Endodermal cell (in vitro differentiated cells): Measurements from ENCODE around the gene PTH2. TPM values are rescaled to one million over a fixed set of nuclear protein-coding genes. Genes with fewer than 3 reads are reported as not detected.

Experiments used
- DNase-seq: peaks from one replicate; pipeline ENCODE4 v3.0.0-alpha.2; 2017
- H3K27ac ChIP-seq: 2 replicates; pipeline ENCODE4 v1.5.1; 2013; ENCODE audit warnings: mild to moderate bottlenecking, low read depth, low read length, moderate library complexity
- H3K27me3 ChIP-seq: 2 replicates; pipeline ENCODE4 v1.6.1; 2013; ENCODE audit warnings: mild to moderate bottlenecking, low read length, moderate library complexity; ENCODE audit not compliant: insufficient read depth, control insufficient read depth, poor library complexity, severe bottlenecking
- H3K36me3 ChIP-seq: 2 replicates; pipeline ENCODE4 v1.7.0; 2013; ENCODE audit warnings: mild to moderate bottlenecking, low read length, moderate library complexity; ENCODE audit not compliant: control insufficient read depth, insufficient read depth
- H3K4me1 ChIP-seq: one replicate; pipeline ENCODE4 v1.7.0; 2013; ENCODE audit warnings: low read length; ENCODE audit not compliant: control insufficient read depth, insufficient read depth
- H3K4me3 ChIP-seq: 2 replicates; pipeline ENCODE4 v1.5.1; 2013; ENCODE audit warnings: mild to moderate bottlenecking, low read length, moderate library complexity
- H3K9ac ChIP-seq: 2 replicates; pipeline ENCODE4 v1.6.1; 2013; ENCODE audit warnings: mild to moderate bottlenecking, low read length, moderate library complexity; ENCODE audit not compliant: poor library complexity, severe bottlenecking; ENCODE audit errors: extremely low read depth
- H3K9me3 ChIP-seq: 2 replicates; pipeline ENCODE4 v1.6.1; 2013; ENCODE audit warnings: mild to moderate bottlenecking, low read length, moderate library complexity; ENCODE audit not compliant: control insufficient read depth
- H3K27ac Mint-ChIP-seq: 2 replicates; pipeline ENCODE4 v1.8.0; 2020; ENCODE audit warnings: mixed read lengths
- H3K27me3 Mint-ChIP-seq: 2 replicates; pipeline ENCODE4 v1.8.0; 2021; ENCODE audit warnings: mild to moderate bottlenecking, mixed read lengths; ENCODE audit not compliant: insufficient read depth
- H3K36me3 Mint-ChIP-seq: 2 replicates; pipeline ENCODE4 v1.8.0; 2020; ENCODE audit warnings: low read depth, mixed read lengths
- H3K4me1 Mint-ChIP-seq: 2 replicates; pipeline ENCODE4 v1.8.0; 2020; ENCODE audit warnings: mixed read lengths
- H3K4me3 Mint-ChIP-seq: 2 replicates; pipeline ENCODE4 v1.8.0; 2020; ENCODE audit warnings: mild to moderate bottlenecking, moderate library complexity, mixed read lengths
- H3K9me3 Mint-ChIP-seq: 2 replicates; pipeline ENCODE4 v1.8.0; 2020; ENCODE audit warnings: mild to moderate bottlenecking, mixed read lengths
- WGBS, 2 experiments: methylation state at CpG; one replicate each; pipeline versions ENCODE4 v1.1.5 to v1.1.7; 2013; ENCODE audit warnings: missing lambda C conversion rate in 2 of 2, mixed read lengths in 1 of 2; ENCODE audit not compliant: insufficient coverage in 1 of 2, insufficient read length in 1 of 2; 5-methylcytosine and 5-hydroxymethylcytosine counted together
- total RNA-seq, 2 donors: library from RNA; stranded (reverse); fragmentation: NEBNext Ultra II Directional in 1 of 2; extraction: Animal tissue kit (Norgen Biotek cat#: 25700) in 1 of 2; gene quantifications; 2 replicates in 1 of 2; 3 replicates in 1 of 2; pipeline ENCODE4 v1.2.1, GENCODE V29; 2021
- TF ChIP-seq, protein P1 (sequence below): fragments of 200-600 bp; sonication (generic); conservative IDR thresholded peaks from 2 replicates; pipeline ENCODE4 v1.5.0; 2021; ENCODE audit warnings: antibody characterized with exemption, mild to moderate bottlenecking

The PTH2 gene
- total RNA-seq, 2 donors from 2014 or later, result not detected

DNA sequence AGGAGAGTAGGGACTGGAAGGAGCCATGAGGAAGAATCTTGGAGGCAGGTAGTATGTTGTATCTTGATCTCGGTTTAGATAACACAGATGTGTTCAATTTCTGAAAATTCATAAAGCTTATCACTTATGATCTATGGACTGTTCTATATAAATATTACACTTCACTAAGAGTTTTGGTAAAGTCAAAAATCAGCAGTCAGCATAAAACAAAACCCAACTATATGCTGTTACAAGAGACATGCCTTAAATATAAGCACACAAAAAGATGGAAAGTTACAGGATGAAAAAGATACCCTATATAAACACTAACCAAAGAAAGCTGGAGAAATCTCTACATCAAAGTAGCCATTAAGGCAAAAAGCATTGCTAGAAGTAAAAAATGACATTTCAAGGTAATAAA, 39.6 kb downstream of the PTH2 start:
- Histone ChIP-seq H3K4me3 (no peak overlapping the region), H3K9me3 (peaks cover 10% of the 10 kb centered on the region), H3K27ac (no peak overlapping the region), H3K27me3 (no peaks in the 10 kb centered on the region), H3K36me3 (no peaks in the 10 kb centered on the region), H3K9ac (no peak overlapping the region), H3K4me1 (no peaks in the 10 kb centered on the region)
- no CpG with 5 or more reads among the region's 1 CpG for whole genome bisulfite sequencing, 2 experiments
- peaks cover 20% of the 10 kb centered on the region for H3K9me3 Mint-ChIP-seq
- no peaks in the 10 kb centered on the region for H3K36me3 Mint-ChIP-seq
- DNase-seq, result no peak
- TF ChIP-seq, protein P1, sequence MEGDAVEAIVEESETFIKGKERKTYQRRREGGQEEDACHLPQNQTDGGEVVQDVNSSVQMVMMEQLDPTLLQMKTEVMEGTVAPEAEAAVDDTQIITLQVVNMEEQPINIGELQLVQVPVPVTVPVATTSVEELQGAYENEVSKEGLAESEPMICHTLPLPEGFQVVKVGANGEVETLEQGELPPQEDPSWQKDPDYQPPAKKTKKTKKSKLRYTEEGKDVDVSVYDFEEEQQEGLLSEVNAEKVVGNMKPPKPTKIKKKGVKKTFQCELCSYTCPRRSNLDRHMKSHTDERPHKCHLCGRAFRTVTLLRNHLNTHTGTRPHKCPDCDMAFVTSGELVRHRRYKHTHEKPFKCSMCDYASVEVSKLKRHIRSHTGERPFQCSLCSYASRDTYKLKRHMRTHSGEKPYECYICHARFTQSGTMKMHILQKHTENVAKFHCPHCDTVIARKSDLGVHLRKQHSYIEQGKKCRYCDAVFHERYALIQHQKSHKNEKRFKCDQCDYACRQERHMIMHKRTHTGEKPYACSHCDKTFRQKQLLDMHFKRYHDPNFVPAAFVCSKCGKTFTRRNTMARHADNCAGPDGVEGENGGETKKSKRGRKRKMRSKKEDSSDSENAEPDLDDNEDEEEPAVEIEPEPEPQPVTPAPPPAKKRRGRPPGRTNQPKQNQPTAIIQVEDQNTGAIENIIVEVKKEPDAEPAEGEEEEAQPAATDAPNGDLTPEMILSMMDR, result no peak
- no peaks in the 10 kb centered on the region for H3K4me1 Mint-ChIP-seq
- no peak overlapping the region for H3K4me3 Mint-ChIP-seq
- H3K27ac Mint-ChIP-seq, result no peak overlapping the region
- H3K27me3 Mint-ChIP-seq, result peaks cover 20% of the 10 kb centered on the region

DNA sequence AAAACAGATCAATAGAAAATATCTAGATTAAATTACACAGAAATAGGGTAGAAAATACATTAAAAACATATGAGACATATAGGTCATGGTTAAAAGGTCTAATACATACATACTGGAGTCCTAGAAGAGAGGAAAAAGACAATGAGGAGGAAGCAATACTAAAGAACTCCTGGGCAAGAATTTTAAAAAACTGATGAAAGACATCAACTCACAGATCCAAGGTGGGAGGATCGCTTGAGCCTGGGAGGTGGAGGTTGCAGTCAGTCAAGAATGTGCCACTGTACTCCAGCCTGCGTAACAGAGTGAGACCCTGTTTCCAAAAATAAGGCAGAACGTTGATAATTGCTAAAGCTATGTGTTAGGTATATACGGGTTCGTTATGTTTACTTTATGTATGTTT, 40.6 kb downstream of the PTH2 start:
- H3K27me3 ChIP-seq, result no peaks in the 10 kb centered on the region
- no peak overlapping the region for H3K4me3 ChIP-seq
- Mint-ChIP-seq H3K4me3 (no peak overlapping the region), H3K4me1 (no peaks in the 10 kb centered on the region), H3K27ac (no peak overlapping the region), H3K9me3 (peaks cover 19% of the 10 kb centered on the region), H3K27me3 (peaks cover 13% of the 10 kb centered on the region), H3K36me3 (no peaks in the 10 kb centered on the region)
- peaks cover 10% of the 10 kb centered on the region for H3K9me3 ChIP-seq
- TF ChIP-seq, protein P1, result no peak
- H3K4me1 ChIP-seq, result no peaks in the 10 kb centered on the region
- H3K9ac ChIP-seq, result no peak overlapping the region
- no peak overlapping the region for H3K27ac ChIP-seq
- H3K36me3 ChIP-seq, result no peaks in the 10 kb centered on the region
- DNase-seq, result no peak
- WGBS, 2 experiments, result 72 to 97% methylated on average over 3 of the region's 5 CpGs

DNA sequence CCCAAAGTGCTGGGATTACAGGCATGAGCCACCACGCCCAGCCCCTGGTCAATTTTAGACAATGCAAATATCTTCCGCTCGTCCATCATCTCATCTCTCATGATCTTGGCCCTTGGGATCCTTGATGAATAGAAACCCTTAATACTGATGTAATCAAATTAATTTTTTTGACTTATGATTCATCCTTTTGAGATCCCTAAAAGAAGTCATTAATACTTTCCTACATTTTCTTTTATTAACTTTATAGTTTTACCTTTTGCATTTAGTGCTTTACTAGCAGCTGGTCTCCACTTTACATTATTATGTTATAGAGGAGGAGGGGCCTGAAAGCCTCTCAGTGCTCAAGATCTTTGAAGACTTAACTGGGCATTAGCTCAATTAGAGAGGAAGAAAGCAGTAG, 42.9 kb downstream of the PTH2 start:
- Histone ChIP-seq H3K27ac (no peak overlapping the region), H3K36me3 (no peaks in the 10 kb centered on the region), H3K4me1 (no peaks in the 10 kb centered on the region), H3K9me3 (peaks cover 10% of the 10 kb centered on the region), H3K9ac (no peak overlapping the region), H3K4me3 (no peak overlapping the region), H3K27me3 (no peaks in the 10 kb centered on the region)
- Mint-ChIP-seq H3K27me3 (peaks cover 19% of the 10 kb centered on the region), H3K4me1 (no peaks in the 10 kb centered on the region), H3K9me3 (peaks cover 19% of the 10 kb centered on the region), H3K4me3 (no peak overlapping the region), H3K27ac (no peak overlapping the region), H3K36me3 (no peaks in the 10 kb centered on the region)
- 87 to 90% methylated on average over 3 of the region's 3 CpGs for WGBS, 2 experiments
- TF ChIP-seq, protein P1, result no peak
- no peak for DNase-seq
